ENCODE results near the gene PPFIA1.

The PPFIA1 gene

DNA sequence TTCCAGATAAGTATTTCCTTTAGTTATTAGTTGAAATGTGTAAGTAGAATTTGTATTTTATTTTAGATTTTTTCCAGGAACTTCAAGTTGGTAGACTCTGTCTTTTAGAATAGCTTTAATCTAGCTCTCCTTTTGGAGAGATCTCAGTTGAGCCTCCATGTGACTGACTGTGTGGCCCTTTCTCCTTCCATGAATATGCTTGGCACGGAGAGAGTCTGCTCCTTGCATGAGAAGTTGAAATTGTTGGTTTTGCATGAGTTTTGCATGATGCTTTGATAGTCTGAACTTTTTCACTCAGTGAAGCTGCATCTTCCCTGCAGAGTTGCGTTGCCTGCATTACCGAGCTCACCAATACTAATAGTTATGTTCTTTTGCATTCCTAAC is 95.0 kb downstream of the PPFIA1 start:
- no peak overlapping the region for H3K4me3 ChIP-seq (replicated peaks; ENCODE audit: insufficient read depth, low read length)
- TF ChIP-seq GABPA (IDR thresholded peaks at IDR 0.05; ENCODE audit: low read depth) (no peak), POLR2AphosphoS5 (IDR thresholded peaks at IDR 0.05; ENCODE audit: low read depth) (no peak), SPI1 (IDR thresholded peaks at IDR 0.05; ENCODE audit: borderline replicate concordance, low read depth) (no peak)
- TF ChIP-seq, protein P1, sequence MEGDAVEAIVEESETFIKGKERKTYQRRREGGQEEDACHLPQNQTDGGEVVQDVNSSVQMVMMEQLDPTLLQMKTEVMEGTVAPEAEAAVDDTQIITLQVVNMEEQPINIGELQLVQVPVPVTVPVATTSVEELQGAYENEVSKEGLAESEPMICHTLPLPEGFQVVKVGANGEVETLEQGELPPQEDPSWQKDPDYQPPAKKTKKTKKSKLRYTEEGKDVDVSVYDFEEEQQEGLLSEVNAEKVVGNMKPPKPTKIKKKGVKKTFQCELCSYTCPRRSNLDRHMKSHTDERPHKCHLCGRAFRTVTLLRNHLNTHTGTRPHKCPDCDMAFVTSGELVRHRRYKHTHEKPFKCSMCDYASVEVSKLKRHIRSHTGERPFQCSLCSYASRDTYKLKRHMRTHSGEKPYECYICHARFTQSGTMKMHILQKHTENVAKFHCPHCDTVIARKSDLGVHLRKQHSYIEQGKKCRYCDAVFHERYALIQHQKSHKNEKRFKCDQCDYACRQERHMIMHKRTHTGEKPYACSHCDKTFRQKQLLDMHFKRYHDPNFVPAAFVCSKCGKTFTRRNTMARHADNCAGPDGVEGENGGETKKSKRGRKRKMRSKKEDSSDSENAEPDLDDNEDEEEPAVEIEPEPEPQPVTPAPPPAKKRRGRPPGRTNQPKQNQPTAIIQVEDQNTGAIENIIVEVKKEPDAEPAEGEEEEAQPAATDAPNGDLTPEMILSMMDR (IDR thresholded peaks at IDR 0.05; ENCODE audit: insufficient read depth, low read length), result no peak
- TF ChIP-seq, protein P2, sequence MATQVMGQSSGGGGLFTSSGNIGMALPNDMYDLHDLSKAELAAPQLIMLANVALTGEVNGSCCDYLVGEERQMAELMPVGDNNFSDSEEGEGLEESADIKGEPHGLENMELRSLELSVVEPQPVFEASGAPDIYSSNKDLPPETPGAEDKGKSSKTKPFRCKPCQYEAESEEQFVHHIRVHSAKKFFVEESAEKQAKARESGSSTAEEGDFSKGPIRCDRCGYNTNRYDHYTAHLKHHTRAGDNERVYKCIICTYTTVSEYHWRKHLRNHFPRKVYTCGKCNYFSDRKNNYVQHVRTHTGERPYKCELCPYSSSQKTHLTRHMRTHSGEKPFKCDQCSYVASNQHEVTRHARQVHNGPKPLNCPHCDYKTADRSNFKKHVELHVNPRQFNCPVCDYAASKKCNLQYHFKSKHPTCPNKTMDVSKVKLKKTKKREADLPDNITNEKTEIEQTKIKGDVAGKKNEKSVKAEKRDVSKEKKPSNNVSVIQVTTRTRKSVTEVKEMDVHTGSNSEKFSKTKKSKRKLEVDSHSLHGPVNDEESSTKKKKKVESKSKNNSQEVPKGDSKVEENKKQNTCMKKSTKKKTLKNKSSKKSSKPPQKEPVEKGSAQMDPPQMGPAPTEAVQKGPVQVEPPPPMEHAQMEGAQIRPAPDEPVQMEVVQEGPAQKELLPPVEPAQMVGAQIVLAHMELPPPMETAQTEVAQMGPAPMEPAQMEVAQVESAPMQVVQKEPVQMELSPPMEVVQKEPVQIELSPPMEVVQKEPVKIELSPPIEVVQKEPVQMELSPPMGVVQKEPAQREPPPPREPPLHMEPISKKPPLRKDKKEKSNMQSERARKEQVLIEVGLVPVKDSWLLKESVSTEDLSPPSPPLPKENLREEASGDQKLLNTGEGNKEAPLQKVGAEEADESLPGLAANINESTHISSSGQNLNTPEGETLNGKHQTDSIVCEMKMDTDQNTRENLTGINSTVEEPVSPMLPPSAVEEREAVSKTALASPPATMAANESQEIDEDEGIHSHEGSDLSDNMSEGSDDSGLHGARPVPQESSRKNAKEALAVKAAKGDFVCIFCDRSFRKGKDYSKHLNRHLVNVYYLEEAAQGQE (IDR thresholded peaks at IDR 0.05; ENCODE audit: insufficient replicate concordance, low read depth), result no peak
- DNase-seq (ENCODE audit: low read depth in 1 of 2, low spot score in 1 of 2), result no peak
- H3K27ac ChIP-seq (replicated peaks), result peak overlapping the region; percentile 55
- no peaks in the 10 kb centered on the region for H3K27me3 ChIP-seq (ENCODE audit: insufficient read depth, poor library complexity, severe bottlenecking)

DNA sequence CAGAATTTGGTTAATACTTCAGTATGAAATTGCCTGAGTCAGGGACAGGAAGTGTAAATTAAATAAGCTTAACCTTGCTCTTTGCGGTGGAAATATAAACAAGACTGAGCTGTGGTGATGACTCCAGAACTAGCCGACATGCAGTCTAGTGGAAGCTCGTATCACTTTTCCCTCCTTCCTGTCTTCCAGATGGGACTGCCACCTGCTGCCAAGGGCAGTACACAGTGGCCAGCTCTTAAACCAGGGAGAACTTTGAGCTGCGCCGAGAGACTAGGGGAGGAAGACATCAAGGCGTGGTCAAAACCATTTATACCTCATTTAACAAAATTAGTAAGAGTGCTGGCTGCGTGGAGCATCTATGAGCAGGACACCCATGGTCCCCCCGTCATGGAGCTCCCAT is 96.6 kb downstream of the PPFIA1 start:
- H3K4me3 ChIP-seq (replicated peaks; ENCODE audit: insufficient read depth, low read length), result no peak overlapping the region
- no peak for DNase-seq (ENCODE audit: low read depth in 1 of 2, low spot score in 1 of 2)
- TF ChIP-seq, protein P1 (IDR thresholded peaks at IDR 0.05; ENCODE audit: insufficient read depth, low read length), result no peak
- TF ChIP-seq, protein P2 (IDR thresholded peaks at IDR 0.05; ENCODE audit: insufficient replicate concordance, low read depth), result no peak
- TF ChIP-seq GABPA (IDR thresholded peaks at IDR 0.05; ENCODE audit: low read depth), result no peak
- no peak for TF ChIP-seq SPI1 (IDR thresholded peaks at IDR 0.05; ENCODE audit: borderline replicate concordance, low read depth)
- no peak for TF ChIP-seq POLR2AphosphoS5 (IDR thresholded peaks at IDR 0.05; ENCODE audit: low read depth)
- no peak overlapping the region for H3K27ac ChIP-seq (replicated peaks)
- no peaks in the 10 kb centered on the region for H3K27me3 ChIP-seq (ENCODE audit: insufficient read depth, poor library complexity, severe bottlenecking)

GRCh38 chr11:70368961-70369360 is 98.5 kb downstream of the PPFIA1 start:
- TF ChIP-seq, protein P1 (IDR thresholded peaks at IDR 0.05; ENCODE audit: insufficient read depth, low read length), result no peak
- no peak for TF ChIP-seq POLR2AphosphoS5 (IDR thresholded peaks at IDR 0.05; ENCODE audit: low read depth)
- TF ChIP-seq, protein P2 (IDR thresholded peaks at IDR 0.05; ENCODE audit: insufficient replicate concordance, low read depth), result no peak
- TF ChIP-seq SPI1 (IDR thresholded peaks at IDR 0.05; ENCODE audit: borderline replicate concordance, low read depth), result no peak
- no peak for TF ChIP-seq GABPA (IDR thresholded peaks at IDR 0.05; ENCODE audit: low read depth)
- H3K27me3 ChIP-seq (ENCODE audit: insufficient read depth, poor library complexity, severe bottlenecking), result no peaks in the 10 kb centered on the region
- no peak overlapping the region for H3K27ac ChIP-seq (replicated peaks)
- H3K4me3 ChIP-seq (replicated peaks; ENCODE audit: insufficient read depth, low read length), result no peak overlapping the region
- no peak for DNase-seq (ENCODE audit: low read depth in 1 of 2, low spot score in 1 of 2)

Measured in HL-60 (cell line).